DOHH2 (cell line): ENCODE data around the gene ERFE.

Experiments
- H3F3A ChIP-seq: fragments of 200-600 bp; sonication (generic), shearing (Covaris generic); 2 replicates; pipeline ENCODE4 v1.6.0; 2016; ENCODE audit warnings: antibody characterized with exemption, mild to moderate bottlenecking; ENCODE audit not compliant: control insufficient read depth, insufficient read depth
- H3K27ac ChIP-seq: fragments of 200-600 bp; sonication (generic); 2 replicates; pipeline ENCODE4 v1.5.1; 2014; ENCODE audit warnings: low read depth, mild to moderate bottlenecking, low read length, moderate library complexity
- H3K27me3 ChIP-seq: fragments of 200-600 bp; sonication (generic); 2 replicates; pipeline ENCODE4 v1.6.1; 2014; ENCODE audit warnings: mild to moderate bottlenecking, low read length, mixed read lengths; ENCODE audit not compliant: control insufficient read depth
- H3K36me3 ChIP-seq: fragments of 200-600 bp; sonication (generic); 2 replicates; pipeline ENCODE4 v1.6.1; 2014; ENCODE audit warnings: mild to moderate bottlenecking, low read length, moderate library complexity, mixed read lengths; ENCODE audit not compliant: control insufficient read depth
- H3K4me1 ChIP-seq: fragments of 200-600 bp; sonication (generic); 2 replicates; pipeline ENCODE4 v1.6.1; 2014; ENCODE audit warnings: mild to moderate bottlenecking, low read length, mixed read lengths; ENCODE audit not compliant: control insufficient read depth
- H3K4me2 ChIP-seq: fragments of 200-600 bp; sonication (generic); 2 replicates; pipeline ENCODE4 v1.6.0; 2014; ENCODE audit warnings: mild to moderate bottlenecking, low read length, moderate library complexity
- H3K4me3 ChIP-seq: fragments of 200-600 bp; sonication (generic); 2 replicates; pipeline ENCODE4 v1.5.1; 2014; ENCODE audit warnings: mild to moderate bottlenecking, low read length, mixed read lengths
- H3K79me2 ChIP-seq: fragments of 200-600 bp; sonication (generic); 2 replicates; pipeline ENCODE4 v1.6.1; 2014; ENCODE audit warnings: mild to moderate bottlenecking, low read length, mixed read lengths; ENCODE audit not compliant: control insufficient read depth
- H3K9me2 ChIP-seq: fragments of 200-600 bp; sonication (generic); replicated peaks from 2 replicates; pipeline ENCODE4 v1.6.1; 2014; ENCODE audit warnings: mild to moderate bottlenecking, low read length, mixed read lengths; ENCODE audit not compliant: control insufficient read depth
- H3K9me3 ChIP-seq: fragments of 200-600 bp; sonication (generic); 2 replicates; pipeline ENCODE4 v1.6.1; 2014; ENCODE audit warnings: antibody characterized with exemption, low read length, mixed read lengths; ENCODE audit not compliant: control insufficient read depth, insufficient read depth
- H4K20me1 ChIP-seq: fragments of 200-600 bp; sonication (generic); 2 replicates; pipeline ENCODE4 v1.6.0; 2014; ENCODE audit warnings: low read depth, mild to moderate bottlenecking, antibody characterized with exemption, low read length, moderate library complexity; ENCODE audit not compliant: control insufficient read depth, insufficient read depth
- EZH2phosphoT487 ChIP-seq: fragments of 200-600 bp; sonication (generic); IDR thresholded peaks from 2 replicates; pipeline ENCODE4 v1.6.1; 2017; ENCODE audit warnings: borderline replicate concordance, mild to moderate bottlenecking, antibody characterized with exemption, low read length, moderate library complexity, mixed read lengths
- TF ChIP-seq, protein P1 (sequence below): fragments of 200-600 bp; sonication (generic); IDR thresholded peaks from one replicate; pipeline ENCODE4 v1.5.1; 2014; ENCODE audit warnings: antibody characterized with exemption, mild to moderate bottlenecking, low read depth, low read length; ENCODE audit not compliant: poor library complexity, severe bottlenecking

ERFE gene

DNA sequence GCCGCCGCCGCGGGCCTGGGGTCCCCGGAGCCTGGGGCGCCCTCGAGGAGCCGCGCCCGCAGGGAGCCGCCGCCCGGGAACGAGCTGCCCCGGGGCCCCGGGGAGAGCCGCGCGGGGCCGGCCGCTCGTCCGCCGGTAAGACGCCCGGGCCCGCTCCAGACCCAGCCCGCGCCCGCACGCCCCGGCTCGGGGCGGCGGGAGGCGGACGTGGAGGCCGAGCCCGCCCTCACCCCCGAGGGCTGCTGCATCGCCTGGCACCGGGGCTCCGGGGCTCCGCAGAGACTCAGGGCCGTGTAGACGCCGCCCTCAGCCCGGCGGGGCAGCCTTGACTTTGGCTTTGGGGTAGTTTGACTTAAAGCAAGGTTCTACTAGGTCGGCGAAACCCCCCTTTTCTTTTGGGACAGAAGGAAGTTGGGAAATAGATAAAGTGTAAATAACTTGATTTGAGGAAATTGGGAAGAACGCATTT, 335 bp downstream of the ERFE start:
- peaks cover 22% of the 10 kb centered on the region for H3K4me1 ChIP-seq
- no peaks in the 10 kb centered on the region for H3K9me2 ChIP-seq
- H3K36me3 ChIP-seq, result no peaks in the 10 kb centered on the region
- TF ChIP-seq EZH2phosphoT487, result no peak
- TF ChIP-seq, protein P1, sequence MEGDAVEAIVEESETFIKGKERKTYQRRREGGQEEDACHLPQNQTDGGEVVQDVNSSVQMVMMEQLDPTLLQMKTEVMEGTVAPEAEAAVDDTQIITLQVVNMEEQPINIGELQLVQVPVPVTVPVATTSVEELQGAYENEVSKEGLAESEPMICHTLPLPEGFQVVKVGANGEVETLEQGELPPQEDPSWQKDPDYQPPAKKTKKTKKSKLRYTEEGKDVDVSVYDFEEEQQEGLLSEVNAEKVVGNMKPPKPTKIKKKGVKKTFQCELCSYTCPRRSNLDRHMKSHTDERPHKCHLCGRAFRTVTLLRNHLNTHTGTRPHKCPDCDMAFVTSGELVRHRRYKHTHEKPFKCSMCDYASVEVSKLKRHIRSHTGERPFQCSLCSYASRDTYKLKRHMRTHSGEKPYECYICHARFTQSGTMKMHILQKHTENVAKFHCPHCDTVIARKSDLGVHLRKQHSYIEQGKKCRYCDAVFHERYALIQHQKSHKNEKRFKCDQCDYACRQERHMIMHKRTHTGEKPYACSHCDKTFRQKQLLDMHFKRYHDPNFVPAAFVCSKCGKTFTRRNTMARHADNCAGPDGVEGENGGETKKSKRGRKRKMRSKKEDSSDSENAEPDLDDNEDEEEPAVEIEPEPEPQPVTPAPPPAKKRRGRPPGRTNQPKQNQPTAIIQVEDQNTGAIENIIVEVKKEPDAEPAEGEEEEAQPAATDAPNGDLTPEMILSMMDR, result no peak
- H3K27me3 ChIP-seq, result peaks cover 6% of the 10 kb centered on the region
- no peaks in the 10 kb centered on the region; the same call in 1 of the 2 replicates for H3K9me3 ChIP-seq
- no peaks in the 10 kb centered on the region for H3F3A ChIP-seq
- no peak overlapping the region for H3K27ac ChIP-seq
- H3K4me2 ChIP-seq, result peak overlapping the region; percentile 98
- H4K20me1 ChIP-seq, result no peaks in the 10 kb centered on the region
- no peaks in the 10 kb centered on the region for H3K79me2 ChIP-seq
- H3K4me3 ChIP-seq, result peak overlapping the region; percentile 73

DNA sequence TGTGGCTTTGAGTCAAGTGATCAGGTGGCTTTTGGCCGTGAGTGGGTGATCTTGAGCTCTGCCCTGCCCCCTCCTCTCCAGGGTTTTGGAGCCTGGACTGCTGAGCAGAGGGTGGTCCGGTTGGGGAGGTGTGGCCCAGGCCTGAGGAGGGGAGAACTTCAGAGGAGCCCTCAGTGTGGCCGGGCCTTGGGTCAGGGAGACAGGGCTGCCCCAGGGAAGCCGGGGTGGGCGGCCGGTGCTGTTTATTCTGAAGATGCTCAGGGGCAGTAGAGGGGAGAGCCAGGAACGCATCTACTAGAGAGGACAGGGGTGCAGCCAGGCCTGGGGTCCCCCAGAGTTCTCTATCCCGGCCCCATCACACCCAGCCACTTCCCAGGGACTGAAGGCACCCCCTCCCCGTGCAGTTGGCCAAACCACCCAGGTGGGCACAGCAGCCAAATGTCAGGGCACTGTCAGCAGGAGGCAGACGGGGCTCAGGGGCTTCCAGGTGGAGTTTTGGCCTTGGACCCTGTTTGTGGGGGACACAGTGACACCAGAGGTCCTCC, 963 bp downstream of the ERFE start:
- Histone ChIP-seq H3F3A (no peaks in the 10 kb centered on the region), H4K20me1 (no peaks in the 10 kb centered on the region), H3K79me2 (no peaks in the 10 kb centered on the region), H3K9me2 (no peaks in the 10 kb centered on the region), H3K36me3 (no peaks in the 10 kb centered on the region), H3K9me3 (no peaks in the 10 kb centered on the region), H3K4me2 (peak overlapping the region; percentile 98), H3K4me1 (peaks cover 22% of the 10 kb centered on the region), H3K27me3 (peaks cover 6% of the 10 kb centered on the region), H3K4me3 (peak overlapping the region; percentile 73), H3K27ac (no peak overlapping the region)
- TF ChIP-seq EZH2phosphoT487, result no peak
- TF ChIP-seq, protein P1, result no peak

DNA sequence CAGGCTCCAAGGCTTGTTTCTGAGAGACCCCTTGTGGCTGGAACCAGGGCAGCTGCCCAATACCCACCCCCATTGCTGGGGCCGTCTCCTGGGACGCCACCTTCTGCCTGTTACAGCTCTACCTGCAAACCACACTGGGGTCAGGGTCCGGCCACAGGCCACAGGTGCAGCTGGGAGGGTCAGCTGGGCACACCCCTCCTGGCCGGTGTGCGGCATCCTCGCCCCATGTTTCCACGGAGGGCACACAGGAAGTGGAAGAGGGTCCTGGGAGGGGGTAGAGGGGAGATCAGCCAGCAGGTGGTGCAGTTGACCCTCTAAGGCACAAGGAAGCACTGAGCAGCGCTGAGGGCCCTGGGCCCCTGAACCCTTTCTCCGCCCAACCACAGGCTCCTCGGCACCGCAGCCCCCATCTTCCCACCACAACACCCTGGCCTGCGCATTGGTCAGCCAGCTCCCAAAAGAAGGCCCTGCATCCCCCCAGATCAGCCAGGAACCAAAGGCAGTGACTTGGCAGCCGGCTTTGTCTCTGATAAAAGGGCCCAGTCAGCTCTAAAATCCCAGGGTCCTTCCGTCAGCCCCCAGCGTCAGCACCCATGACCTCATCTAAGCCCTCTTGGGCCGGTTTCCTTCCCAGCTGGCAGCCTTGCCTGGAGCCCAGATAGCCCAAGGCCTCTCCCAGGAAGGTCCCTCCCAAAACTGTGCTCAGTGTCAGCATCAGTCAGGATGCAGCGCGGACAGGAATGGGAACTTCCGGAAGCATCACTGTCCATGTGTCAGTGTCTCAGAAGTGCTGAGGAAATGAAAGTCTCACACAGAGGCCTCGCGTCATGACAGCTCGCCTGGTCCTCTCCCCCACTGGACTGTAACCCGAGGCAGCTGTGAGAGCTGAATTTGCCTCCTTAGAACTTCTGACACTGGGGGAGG, 1.7 kb downstream of the ERFE start:
- H3K4me2 ChIP-seq, result peak overlapping the region; percentile 98

More for the DNA sequence above, 1.7 kb downstream of the ERFE start:
- Histone ChIP-seq H3F3A (no peaks in the 10 kb centered on the region), H3K9me3 (no peaks in the 10 kb centered on the region), H3K36me3 (no peaks in the 10 kb centered on the region), H3K9me2 (no peaks in the 10 kb centered on the region), H3K79me2 (no peaks in the 10 kb centered on the region), H3K4me3 (peak overlapping the region; percentile 73), H3K27ac (no peak overlapping the region), H4K20me1 (no peaks in the 10 kb centered on the region), H3K4me1 (peaks cover 22% of the 10 kb centered on the region), H3K27me3 (peaks cover 6% of the 10 kb centered on the region)
- TF ChIP-seq EZH2phosphoT487, result no peak
- TF ChIP-seq, protein P1, result peak; percentile 92
